NCI-H774 (cell line): ENCODE data around the gene PHLDB1.
"Not testable (repeated sequence)": the region's sequence is repeated elsewhere in the genome, so short reads cannot be mapped to it uniquely, and the experiment has no call there.

ENCODE experiments used
- DNase-seq: peaks from one replicate; lab custom pipeline; 2025; lab: John Stamatoyannopoulos, UW

Gene PHLDB1

GRCh38 chr11:118659314-118659952, 52.0 kb downstream of the PHLDB1 start:
- peak; percentile 79 for DNase-seq

- DNase-seq, result no peak
Measured at GRCh38 chr11:118659953-118660680, 52.7 kb downstream of the PHLDB1 start.

- peak; percentile 31 for DNase-seq
Measured at GRCh38 chr11:118660681-118661424, 53.4 kb downstream of the PHLDB1 start.

- no peak for DNase-seq
Measured at GRCh38 chr11:118661425-118662301, 54.2 kb downstream of the PHLDB1 start.

- DNase-seq, result no peak
Measured at GRCh38 chr11:118662401-118663271, 55.2 kb downstream of the PHLDB1 start.

- DNase-seq, result no peak
Measured at GRCh38 chr11:118663381-118663780, 56.0 kb downstream of the PHLDB1 start.

- DNase-seq, result no peak
Measured at GRCh38 chr11:118663902-118664301, 56.5 kb downstream of the PHLDB1 start.

GRCh38 chr11:118666371-118666770, 59.0 kb downstream of the PHLDB1 start:
- DNase-seq, result no peak

- no peak for DNase-seq
Measured at GRCh38 chr11:118670063-118670462, 62.6 kb downstream of the PHLDB1 start.

GRCh38 chr11:118671254-118671653, 63.8 kb downstream of the PHLDB1 start:
- no peak for DNase-seq

GRCh38 chr11:118672846-118673245, 65.4 kb downstream of the PHLDB1 start:
- no peak for DNase-seq

- DNase-seq, result no peak
Measured at GRCh38 chr11:118673361-118674081, 66.1 kb downstream of the PHLDB1 start.

GRCh38 chr11:118674082-118674435, 66.6 kb downstream of the PHLDB1 start:
- DNase-seq, result no peak

GRCh38 chr11:118677977-118678376, 70.6 kb downstream of the PHLDB1 start:
- DNase-seq, result no peak

- not testable (repeated sequence) for DNase-seq
Measured at GRCh38 chr11:118678908-118679307, 71.5 kb downstream of the PHLDB1 start.

GRCh38 chr11:118679483-118679882, 72.1 kb downstream of the PHLDB1 start, which contains the start of gene TREH:
Gene TREH (minus strand): TSS chr11:118679650. CDS start chr11:118679627, 23 bp downstream.
- DNase-seq, result no peak

GRCh38 chr11:118682372-118682771, 75.0 kb downstream of the PHLDB1 start:
- DNase-seq, result no peak

GRCh38 chr11:118682939-118683338, 75.5 kb downstream of the PHLDB1 start:
- not testable (repeated sequence) for DNase-seq

- no peak for DNase-seq
Measured at GRCh38 chr11:118684187-118684586, 76.8 kb downstream of the PHLDB1 start.

GRCh38 chr11:118687906-118688305, 80.5 kb downstream of the PHLDB1 start:
- no peak for DNase-seq
